Activated B cell treated with CpG ODN at 0.5 μM for 24 hours (primary cell): ENCODE results near the gene RBM20. TPM values are rescaled to one million over a fixed set of nuclear protein-coding genes. Genes with fewer than 3 reads are reported as not detected.

ENCODE experiments used
- ATAC-seq: fragments of 200-7000 bp; cut with Tn5 transposase; one replicate; pipeline ENCODE4 v1.10.0; 2021; ENCODE audit warnings: low read depth, mild to moderate bottlenecking, moderate library complexity
- CTCF ChIA-PET: fragments of 350-600 bp; sonication (Branson Sonifier 250); formaldehyde crosslinking; loops from one replicate; lab custom pipeline; 2021; ENCODE audit warnings: antibody characterized with exemption; lab: Charles Lee
- POLR2A ChIA-PET: fragments of 350-600 bp; sonication (Branson Sonifier 250); formaldehyde crosslinking; loops from one replicate; lab custom pipeline; 2021; ENCODE audit warnings: antibody characterized with exemption; lab: Charles Lee
- DNase-seq: peaks from one replicate; pipeline ENCODE4 v3.0.0; 2022
- H3K27ac Mint-ChIP-seq: one replicate; pipeline ENCODE4 v1.8.0; 2020; ENCODE audit warnings: mixed read lengths
- H3K27me3 Mint-ChIP-seq: one replicate; pipeline ENCODE4 v1.8.0; 2021; ENCODE audit warnings: mixed read lengths
- H3K36me3 Mint-ChIP-seq: one replicate; pipeline ENCODE4 v1.8.0; 2021; ENCODE audit warnings: low read depth, mixed read lengths
- H3K4me1 Mint-ChIP-seq: one replicate; pipeline ENCODE4 v1.8.0; 2021; ENCODE audit warnings: mixed read lengths
- H3K4me3 Mint-ChIP-seq: one replicate; pipeline ENCODE4 v1.8.0; 2020; ENCODE audit warnings: mild to moderate bottlenecking, mixed read lengths
- H3K9me3 Mint-ChIP-seq: one replicate; pipeline ENCODE4 v1.8.0; 2020; ENCODE audit warnings: mixed read lengths
- CTCF ChIP-seq: fragments of 200-600 bp; IDR thresholded peaks from one replicate; pipeline ENCODE4 v1.8.0; 2022; ENCODE audit warnings: antibody characterized with exemption, mild to moderate bottlenecking
- intact Hi-C: fragments of 100-400 bp; cut with micrococcal nuclease; formaldehyde crosslinking; loops from one replicate; pipeline ENCODE4 v1.15.1; 2024
- total RNA-seq: library from RNA; stranded (reverse); gene quantifications from 2 replicates; pipeline ENCODE4 v1.2.3, GENCODE V29; 2022

RBM20 gene
- total RNA-seq, result 0.02 TPM in 2 replicates

- POLR2A ChIA-PET, result no interaction called here
- CTCF ChIA-PET, result no interaction called here
- H3K9me3 Mint-ChIP-seq, result no peaks in the 10 kb centered on the region
- peaks cover 45% of the 10 kb centered on the region for H3K27me3 Mint-ChIP-seq
- H3K4me3 Mint-ChIP-seq, result peak within 1 kb of the TSS; percentile 79
- DNase-seq, result peak; percentile 31
- H3K27ac Mint-ChIP-seq, result no peak within 1 kb of the TSS
- no peak for TF ChIP-seq CTCF
- peak; percentile 74 for ATAC-seq
- intact Hi-C loops, result no loop called here
- no peaks in the 10 kb centered on the region for H3K36me3 Mint-ChIP-seq
- H3K4me1 Mint-ChIP-seq, result peaks cover 17% of the 10 kb centered on the region
Measured at GRCh38 chr10:110643653-110644597, at the start of gene RBM20. Gene RBM20 (plus strand): TSS chr10:110644336. CDS start chr10:110644455, 119 bp downstream.

- ATAC-seq, result no peak
- intact Hi-C loops, result no loop called here
- no peaks in the 10 kb centered on the region for H3K9me3 Mint-ChIP-seq
- H3K4me3 Mint-ChIP-seq, result no peak overlapping the region
- DNase-seq, result no peak
- ChIA-PET POLR2A (no interaction called here), CTCF (interaction anchor here (0.6 to 4.0 kb wide), 2 partner anchors 290 to 465 kb away, joined by 3 to 80 read pairs; partner anchors contain the start of gene SMNDC1)
- TF ChIP-seq CTCF, result no peak
- peaks cover 74% of the 10 kb centered on the region for H3K36me3 Mint-ChIP-seq
- H3K27ac Mint-ChIP-seq, result no peak overlapping the region
- no peaks in the 10 kb centered on the region for H3K4me1 Mint-ChIP-seq
- H3K27me3 Mint-ChIP-seq, result no peaks in the 10 kb centered on the region
Measured at GRCh38 chr10:110597476-110597875, 46.7 kb upstream of the RBM20 start.

GRCh38 chr10:110600487-110601101 is 43.5 kb upstream of the RBM20 start:
- TF ChIP-seq CTCF, result no peak
- intact Hi-C loops, result loop anchor here (1.0 to 2.0 kb wide), 4 partner anchors 54 to 464 kb away; no protein-coding TSS in a partner anchor
- no peak overlapping the region for H3K27ac Mint-ChIP-seq
- H3K4me3 Mint-ChIP-seq, result no peak overlapping the region
- POLR2A ChIA-PET, result interaction anchor here (1.0 to 3.6 kb wide), 4 partner anchors 246 to 295 kb away, joined by 3 to 14 read pairs (median 4); partner anchors contain the start of gene SMNDC1
- H3K9me3 Mint-ChIP-seq, result no peaks in the 10 kb centered on the region
- CTCF ChIA-PET, result interaction anchor here (0.9 to 4.0 kb wide), 9 partner anchors 8 to 293 kb away, joined by 3 to 80 read pairs (median 9); partner anchors contain the start of gene SMNDC1
- peak; percentile 67 for ATAC-seq
- no peak for DNase-seq
- no peaks in the 10 kb centered on the region for H3K27me3 Mint-ChIP-seq
- H3K4me1 Mint-ChIP-seq, result no peaks in the 10 kb centered on the region
- peaks cover 76% of the 10 kb centered on the region for H3K36me3 Mint-ChIP-seq

DNA sequence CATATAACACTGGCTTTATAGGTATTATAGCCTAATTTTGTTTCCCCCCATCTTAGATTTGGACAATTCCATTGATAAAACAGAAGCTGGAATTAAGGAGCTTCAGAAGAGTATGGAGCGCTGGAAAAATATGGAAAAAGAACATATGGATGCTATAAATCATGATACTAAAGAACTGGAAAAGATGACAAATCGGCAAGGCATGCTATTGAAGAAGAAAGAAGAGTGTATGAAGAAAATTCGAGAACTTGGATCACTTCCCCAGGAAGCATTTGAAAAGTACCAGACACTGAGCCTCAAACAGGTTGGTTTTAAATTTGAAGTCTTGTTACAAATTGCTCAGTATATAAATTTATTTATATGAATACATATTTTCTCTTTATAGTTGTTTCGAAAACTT is 42.6 kb upstream of the RBM20 start:
- POLR2A ChIA-PET, result interaction anchor here (3.6 kb wide), 1 partner anchor 296 kb away, joined by 14 read pairs; the partner anchor contains the start of gene SMNDC1
- Mint-ChIP-seq H3K27ac (no peak overlapping the region), H3K9me3 (no peaks in the 10 kb centered on the region), H3K36me3 (peaks cover 76% of the 10 kb centered on the region), H3K4me3 (no peak overlapping the region), H3K4me1 (no peaks in the 10 kb centered on the region), H3K27me3 (no peaks in the 10 kb centered on the region)
- intact Hi-C loops, result loop anchor here (2.0 kb wide), 2 partner anchors 55 to 465 kb away; no protein-coding TSS in a partner anchor
- no peak for TF ChIP-seq CTCF
- CTCF ChIA-PET, result interaction anchor here (0.6 to 1.9 kb wide), 3 partner anchors 295 to 670 kb away, joined by 3 to 10 read pairs (median 4); partner anchors contain the start of gene SMNDC1
- DNase-seq, result no peak
- no peak for ATAC-seq
